Body of pancreas (tissue), 4 donors: ENCODE measurements around the gene POLR3H.

ENCODE experiments used
- POLR2A ChIP-seq, 3 donors: fragments of 450-650 bp; IDR thresholded peaks; one replicate each; pipeline ENCODE4 v1.6.1; 2016; ENCODE audit warnings: antibody characterized with exemption in 3 of 3, mild to moderate bottlenecking in 2 of 3
- TF ChIP-seq, protein P1 (sequence below), 7 experiments: fragments of 450-650 bp in 4 of 7; fragments of 200-600 bp in 3 of 7; sonication (generic) in 3 of 7; IDR thresholded peaks; one replicate each; pipeline ENCODE4 v1.5.1; 2016 to 2019; ENCODE audit warnings: antibody characterized with exemption in 7 of 7

DNA sequence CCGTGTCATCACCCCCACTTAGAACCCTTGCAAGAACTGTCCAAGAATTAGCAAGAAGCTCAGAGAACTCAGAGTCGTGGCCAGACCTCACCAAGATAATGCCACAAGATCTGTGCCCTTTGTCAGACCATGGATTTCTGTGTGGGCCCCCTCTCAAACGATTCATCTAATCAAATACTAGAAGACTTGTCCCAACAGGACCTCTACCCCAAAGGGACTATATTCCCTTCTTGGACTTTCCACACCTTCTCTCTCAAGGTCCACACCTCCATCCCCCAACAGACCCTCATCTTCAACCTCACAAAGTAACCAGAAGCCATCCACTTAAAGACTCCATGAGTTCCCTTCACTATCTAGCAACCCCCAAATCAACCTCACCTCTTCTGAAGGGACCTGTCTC is 2.8 kb downstream of the POLR3H start:
- TF ChIP-seq, protein P1, sequence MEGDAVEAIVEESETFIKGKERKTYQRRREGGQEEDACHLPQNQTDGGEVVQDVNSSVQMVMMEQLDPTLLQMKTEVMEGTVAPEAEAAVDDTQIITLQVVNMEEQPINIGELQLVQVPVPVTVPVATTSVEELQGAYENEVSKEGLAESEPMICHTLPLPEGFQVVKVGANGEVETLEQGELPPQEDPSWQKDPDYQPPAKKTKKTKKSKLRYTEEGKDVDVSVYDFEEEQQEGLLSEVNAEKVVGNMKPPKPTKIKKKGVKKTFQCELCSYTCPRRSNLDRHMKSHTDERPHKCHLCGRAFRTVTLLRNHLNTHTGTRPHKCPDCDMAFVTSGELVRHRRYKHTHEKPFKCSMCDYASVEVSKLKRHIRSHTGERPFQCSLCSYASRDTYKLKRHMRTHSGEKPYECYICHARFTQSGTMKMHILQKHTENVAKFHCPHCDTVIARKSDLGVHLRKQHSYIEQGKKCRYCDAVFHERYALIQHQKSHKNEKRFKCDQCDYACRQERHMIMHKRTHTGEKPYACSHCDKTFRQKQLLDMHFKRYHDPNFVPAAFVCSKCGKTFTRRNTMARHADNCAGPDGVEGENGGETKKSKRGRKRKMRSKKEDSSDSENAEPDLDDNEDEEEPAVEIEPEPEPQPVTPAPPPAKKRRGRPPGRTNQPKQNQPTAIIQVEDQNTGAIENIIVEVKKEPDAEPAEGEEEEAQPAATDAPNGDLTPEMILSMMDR (IDR thresholded peaks at IDR 0.05), result no peak
- TF ChIP-seq POLR2A (IDR thresholded peaks at IDR 0.05), result no peak
